ENCODE results near the gene ZNF417.

Gene ZNF417

GRCh38 chr19:57946316-57946715 lies 29.9 kb upstream of the ZNF417 start (continued):
- TF ChIP-seq ZNF366 (tag by site-specific recombination; conservative IDR thresholded peaks at IDR 0.05), result no peak
- no peak for TF ChIP-seq ZNF211 (tag by site-specific recombination; IDR thresholded peaks at IDR 0.05; ENCODE audit: low read depth)
- TF ChIP-seq FEZF1 (tag by site-specific recombination; IDR thresholded peaks at IDR 0.05), result no peak
- TF ChIP-seq ZNF558 (tag by site-specific recombination; IDR thresholded peaks at IDR 0.05), result no peak
- TF ChIP-seq ZNF184 (tag by site-specific recombination; IDR thresholded peaks at IDR 0.05), result no peak
- TF ChIP-seq SCRT1 (tag by site-specific recombination; IDR thresholded peaks at IDR 0.05; ENCODE audit: borderline replicate concordance), result no peak
- no peak for TF ChIP-seq PRDM4 (tag by site-specific recombination; IDR thresholded peaks at IDR 0.05)
- TF ChIP-seq ZNF776 (tag by site-specific recombination; IDR thresholded peaks at IDR 0.05; ENCODE audit: borderline replicate concordance), result no peak
- no peak for TF ChIP-seq HOXC10 (CRISPR knock-in tag; IDR thresholded peaks at IDR 0.05)

- ChIA-PET CTCF (no interaction called here), POLR2A (no interaction called here)
- Histone ChIP-seq H3K4me1 (ENCODE audit: control insufficient read depth, insufficient read depth, low read length) (peaks cover 3% of the 10 kb centered on the region; the same call in 1 of the 2 replicates), H3K27ac (ENCODE audit: extremely low read depth, low read depth, low read length) (no peak overlapping the region), H3K36me3 (ENCODE audit: control insufficient read depth in 2 of 2, insufficient read depth in 1 of 2, low read length in 2 of 2) (peaks cover 60 to 77% of the 10 kb centered on the region in 2 experiments), H3K9me3 (ENCODE audit: control insufficient read depth, insufficient read depth, low read depth, low read length) (peaks cover 21% of the 10 kb centered on the region), H3K4me3 (ENCODE audit: low read depth, low read length) (no peak overlapping the region)
- TF ChIP-seq ZNF629 (tag by site-specific recombination; IDR thresholded peaks at IDR 0.05) (no peak), SETDB1 (IDR thresholded peaks at IDR 0.05; ENCODE audit: insufficient read length, low read length) (peak; percentile 67), ZNF274 (IDR thresholded peaks at IDR 0.05; ENCODE audit: low read length) (no peak), ZNF274 (tag by site-specific recombination; IDR thresholded peaks at IDR 0.05; ENCODE audit: borderline replicate concordance) (peak; percentile 59; the same call in 1 of the 2 replicates), ZNF580 (tag by site-specific recombination; IDR thresholded peaks at IDR 0.05) (no peak)
These were observed 25.2 kb upstream of the ZNF417 start for GRCh38 chr19:57941593-57941992.

GRCh38 chr19:57935731-57936130 lies 19.3 kb upstream of the ZNF417 start:
- no peaks in the 10 kb centered on the region for H3K4me1 ChIP-seq (ENCODE audit: control insufficient read depth, insufficient read depth, low read length)
- ChIA-PET CTCF (interaction anchor here (0.6 kb wide), 2 partner anchors 29 to 230 kb away, joined by 3 read pairs; no protein-coding TSS in a partner anchor), POLR2A (no interaction called here)
- H3K9me3 ChIP-seq (ENCODE audit: control insufficient read depth, insufficient read depth, low read depth, low read length), result peaks cover 8% of the 10 kb centered on the region
- H3K27ac ChIP-seq (ENCODE audit: extremely low read depth, low read depth, low read length), result no peak overlapping the region
- peaks cover 28 to 39% of the 10 kb centered on the region in 2 experiments for H3K36me3 ChIP-seq (ENCODE audit: control insufficient read depth in 2 of 2, insufficient read depth in 1 of 2, low read length in 2 of 2)
- no peak overlapping the region for H3K4me3 ChIP-seq (ENCODE audit: low read depth, low read length)
- no peak for TF ChIP-seq ZBTB1 (tag by site-specific recombination; IDR thresholded peaks at IDR 0.05)
- TF ChIP-seq ZNF629 (tag by site-specific recombination; IDR thresholded peaks at IDR 0.05), result no peak
- no peak for TF ChIP-seq ZNF600 (tag by site-specific recombination; IDR thresholded peaks at IDR 0.05)
- TF ChIP-seq ZBTB26 (tag by site-specific recombination; optimal IDR thresholded peaks at IDR 0.05), result no peak
- TF ChIP-seq PRDM1 (tag by site-specific recombination; IDR thresholded peaks at IDR 0.05), result no peak
- TF ChIP-seq ELK4 (IDR thresholded peaks at IDR 0.05; ENCODE audit: borderline replicate concordance, low read depth, low read length), result no peak
- TF ChIP-seq KLF7 (tag by site-specific recombination; IDR thresholded peaks at IDR 0.05; ENCODE audit: borderline replicate concordance), result no peak
- TF ChIP-seq ZNF175 (tag by site-specific recombination; IDR thresholded peaks at IDR 0.05), result no peak
- TF ChIP-seq YY2 (tag by site-specific recombination; IDR thresholded peaks at IDR 0.05), result no peak
- no peak for TF ChIP-seq ZNF548 (tag by site-specific recombination; IDR thresholded peaks at IDR 0.05)
- TF ChIP-seq TSHZ1 (tag by site-specific recombination; IDR thresholded peaks at IDR 0.05; ENCODE audit: borderline replicate concordance), result no peak
- no peak for TF ChIP-seq ZNF354C (tag by site-specific recombination; IDR thresholded peaks at IDR 0.05; ENCODE audit: borderline replicate concordance, low read depth)
- TF ChIP-seq ZNF530 (tag by site-specific recombination; IDR thresholded peaks at IDR 0.05; ENCODE audit: low read depth), result no peak
- no peak for TF ChIP-seq GLI2 (tag by site-specific recombination; IDR thresholded peaks at IDR 0.05; ENCODE audit: borderline replicate concordance, low read depth)
